GM12873 (cell line): ENCODE measurements around the gene DOK6.

ENCODE experiments used
- CTCF ChIP-seq: IDR thresholded peaks from 2 replicates; pipeline ENCODE4 v1.5.1; 2012; ENCODE audit warnings: low read depth, mild to moderate bottlenecking, moderate library complexity, low read length, control low read depth; ENCODE audit not compliant: insufficient read depth; ENCODE audit errors: missing control alignments

Gene DOK6

GRCh38 chr18:69537183-69537582 is 136.5 kb downstream of the DOK6 start:
- no peak for TF ChIP-seq CTCF

- no peak for TF ChIP-seq CTCF
Observed at GRCh38 chr18:69538849-69539248, 138.2 kb downstream of the DOK6 start.

GRCh38 chr18:69539404-69539803 is 138.7 kb downstream of the DOK6 start:
- no peak for TF ChIP-seq CTCF

- no peak for TF ChIP-seq CTCF
Observed at GRCh38 chr18:69556228-69556627, 155.5 kb downstream of the DOK6 start.

- TF ChIP-seq CTCF = no peak
Observed at GRCh38 chr18:69557282-69557681, 156.6 kb downstream of the DOK6 start.

GRCh38 chr18:69558052-69558451 is 157.4 kb downstream of the DOK6 start:
- TF ChIP-seq CTCF = no peak

- TF ChIP-seq CTCF = no peak
Observed at GRCh38 chr18:69559604-69560003, 158.9 kb downstream of the DOK6 start.
